K562 treated with DMSO at 1 percent for 12 hours (cell line): Measurements from ENCODE around the gene ZNF112. TPM values are rescaled to one million over a fixed set of nuclear protein-coding genes. Genes with fewer than 3 reads are reported as not detected.

Experiments
- total RNA-seq: library from RNA; unstranded; fragments of 300-600 nt; gene quantifications from 2 replicates; pipeline ENCODE4 v1.2.3, GENCODE V29; 2022; ENCODE audit not compliant: insufficient read depth

Gene ZNF112
- 0.37 TPM in 1 of 2 replicates, not detected in the other for total RNA-seq

DNA sequence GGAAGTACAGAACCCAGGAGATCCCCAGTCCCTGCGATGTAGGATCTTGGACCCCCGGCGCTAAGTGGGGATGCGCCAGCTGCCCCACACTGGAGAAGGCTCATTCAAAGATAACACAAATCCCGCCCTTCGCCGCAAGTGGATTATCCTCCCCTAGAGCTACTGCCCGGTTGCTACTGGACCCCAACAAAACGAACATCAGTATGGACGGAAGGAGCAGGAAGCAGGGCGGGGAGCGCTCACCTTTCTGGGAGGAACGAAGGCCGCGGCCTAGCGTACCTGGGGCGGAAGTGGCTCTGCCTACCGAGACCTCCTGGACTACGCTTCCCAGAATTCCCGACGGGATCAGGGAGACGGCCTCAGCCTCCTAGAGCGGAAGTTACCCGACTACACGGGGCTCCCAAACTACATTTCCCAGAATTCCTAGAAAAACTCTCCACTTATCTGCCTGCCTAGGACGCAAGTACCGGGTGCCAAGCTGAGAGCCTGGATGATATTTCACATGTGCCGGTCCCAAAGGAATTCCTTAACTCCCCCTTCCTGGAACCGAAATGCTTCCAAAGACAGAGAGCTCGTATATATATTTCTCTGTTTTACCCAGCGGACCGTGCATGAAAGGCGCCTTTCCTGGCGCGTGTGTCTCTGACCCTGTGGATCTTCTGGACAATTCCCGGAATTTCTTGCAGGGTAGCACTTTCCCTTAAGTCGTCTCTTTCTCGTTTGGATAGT, at the start of gene ZNF112:
Gene ZNF112, minus strand, starts transcription at position 298 of the 729 bp plus-strand sequence. CDS start 16,141 bp downstream, outside the sequence.

GRCh38 chr19:44401139-44402115, 44.9 kb upstream of the ZNF112 start, which contains the start of gene ZNF285:
Gene ZNF285, minus strand, starts transcription at chr19:44401608. Its CDS starts 4,395 bp downstream, at chr19:44397213.

GRCh38 chr19:44304659-44305193, 51.8 kb downstream of the ZNF112 start, which contains the start of gene ZNF235:
Gene ZNF235, minus strand, starts transcription at chr19:44305025. Its CDS starts 1,621 bp downstream, at chr19:44303404.

Other genes starting within 250 kb of the ZNF112 start
- 0.86 and 1.3 TPM in 2 replicates for gene ZNF225, start 243.3 kb downstream of the ZNF112 start, total RNA-seq
- 0.16 and 1.4 TPM in 2 replicates for gene ZNF234, start 215.1 kb downstream of the ZNF112 start, total RNA-seq
- gene ZNF226, start 191.6 kb downstream of the ZNF112 start, total RNA-seq: 8.9 and 15.3 TPM in 2 replicates
- 2.8 and 13.8 TPM in 2 replicates for gene ZNF227, start 144.1 kb downstream of the ZNF112 start, total RNA-seq
- gene ZNF233, start 96.8 kb downstream of the ZNF112 start, total RNA-seq: 0.53 TPM in 1 of 2 replicates, not detected in the other
- gene ZNF235, start 51.7 kb downstream of the ZNF112 start, total RNA-seq: 0.49 and 0.59 TPM in 2 replicates
- gene ZNF285, start 44.9 kb upstream of the ZNF112 start, total RNA-seq: 0.38 TPM in 1 of 2 replicates, not detected in the other
- 0.36 and 3.2 TPM in 2 replicates for gene ZNF229, start 91.8 kb upstream of the ZNF112 start, total RNA-seq
- 1.0 and 5.4 TPM in 2 replicates for gene ZNF180, start 143.8 kb upstream of the ZNF112 start, total RNA-seq
- gene CEACAM20, start 173.0 kb upstream of the ZNF112 start, total RNA-seq: not detected in 2 replicates